K562 (cell line): ENCODE results near the gene PREX1. TPM values are rescaled to one million over a fixed set of nuclear protein-coding genes. Genes with fewer than 3 reads are reported as not detected.

Source experiments
- ATF1 ChIP-seq, 2 experiments: fragments of 450-650 bp in 1 of 2; IDR thresholded peaks; 2 replicates each; pipeline ENCODE4 v1.6.1; 2016; ENCODE audit warnings: missing compliant biosample characterization in 1 of 2, missing genetic modification characterization in 1 of 2
- CBX8 ChIP-seq: fragments of 200-600 bp; sonication (generic); IDR thresholded peaks from 2 replicates; pipeline ENCODE4 v1.6.1; 2012; ENCODE audit warnings: borderline replicate concordance, mixed run types, low read depth, mild to moderate bottlenecking, moderate library complexity, mixed read lengths, low read length, control low read depth, inconsistent platforms; ENCODE audit not compliant: poor library complexity, severe bottlenecking; ENCODE audit errors: extremely low read depth
- CHD4 ChIP-seq: fragments of 200-600 bp; sonication (generic); IDR thresholded peaks from 3 replicates; pipeline ENCODE4 v1.6.1; 2012; ENCODE audit warnings: low read depth, mild to moderate bottlenecking, mixed read lengths, low read length, inconsistent platforms; ENCODE audit not compliant: insufficient read depth, insufficient replicate concordance, poor library complexity, severe bottlenecking
- CXXC5 ChIP-seq: fragments of 250-450 bp; sonication (Bioruptor Pico); IDR thresholded peaks from 2 replicates; pipeline ENCODE4 v1.8.0; 2022; ENCODE audit warnings: inconsistent platforms, mild to moderate bottlenecking, moderate library complexity
- DMBX1 ChIP-seq: fragments of 250-450 bp; sonication (Bioruptor Pico); IDR thresholded peaks from 2 replicates; pipeline ENCODE4 v1.8.0; 2022; ENCODE audit warnings: inconsistent platforms, mild to moderate bottlenecking, moderate library complexity, borderline replicate concordance
- GABPB1 ChIP-seq: sonication (generic); formaldehyde crosslinking; IDR thresholded peaks from 2 replicates; pipeline ENCODE4 v1.8.0; 2022; ENCODE audit warnings: mild to moderate bottlenecking, missing genetic modification reagents
- GATAD2B ChIP-seq: fragments of 450-650 bp; IDR thresholded peaks from 2 replicates; pipeline ENCODE4 v1.6.1; 2017; ENCODE audit warnings: mild to moderate bottlenecking, borderline replicate concordance
- HNRNPK ChIP-seq: fragments of 200-400 bp; formaldehyde crosslinking; IDR thresholded peaks from one replicate; pipeline ENCODE4 v1.6.1; 2018; ENCODE audit warnings: mild to moderate bottlenecking, low read depth, low read length; ENCODE audit not compliant: poor library complexity, severe bottlenecking
- KDM2B ChIP-seq: fragments of 250-450 bp; sonication (Bioruptor Pico); IDR thresholded peaks from 2 replicates; pipeline ENCODE4 v1.8.0; 2021; ENCODE audit warnings: mild to moderate bottlenecking, moderate library complexity
- MAZ ChIP-seq, 2 experiments: fragments of 450-650 bp in 1 of 2; sonication (generic) in 1 of 2; formaldehyde crosslinking; IDR thresholded peaks in 1 of 2; conservative IDR thresholded peaks in 1 of 2; 2 replicates each; pipeline versions ENCODE4 v1.4.0 to v1.5.0; 2020; ENCODE audit warnings: mild to moderate bottlenecking in 1 of 2, missing genetic modification reagents in 1 of 2
- NFYB ChIP-seq: IDR thresholded peaks from 2 replicates; pipeline ENCODE4 v1.6.1; 2011; ENCODE audit warnings: mild to moderate bottlenecking, moderate library complexity; ENCODE audit not compliant: insufficient read length; ENCODE audit errors: extremely low read depth
- NR2C2 ChIP-seq, 2 experiments: fragments of 200-800 bp in 1 of 2; sonication (Bioruptor generic) in 1 of 2; sonication (generic) in 1 of 2; formaldehyde crosslinking in 1 of 2; IDR thresholded peaks; 2 replicates each; pipeline versions ENCODE4 v1.6.1 to v1.8.0; 2016 to 2022; ENCODE audit warnings: mild to moderate bottlenecking in 1 of 2, missing compliant biosample characterization in 1 of 2, missing genetic modification characterization in 1 of 2, missing genetic modification reagents in 1 of 2
- PHF20 ChIP-seq: fragments of 450-650 bp; IDR thresholded peaks from 2 replicates; pipeline ENCODE4 v1.6.1; 2018; ENCODE audit not compliant: partially characterized antibody
- PHF8 ChIP-seq: fragments of 200-600 bp; sonication (generic); IDR thresholded peaks from 2 replicates; pipeline ENCODE4 v1.6.1; 2012; ENCODE audit warnings: mixed run types, mild to moderate bottlenecking, inconsistent platforms, low read length, moderate library complexity, borderline replicate concordance
- RB1 ChIP-seq: fragments of 450-650 bp; IDR thresholded peaks from 2 replicates; pipeline ENCODE4 v1.6.1; 2017; ENCODE audit warnings: low read depth, mild to moderate bottlenecking
- SMAD4 ChIP-seq: fragments of 250-450 bp; sonication (Bioruptor Pico); conservative IDR thresholded peaks from 2 replicates; pipeline ENCODE4 v1.8.0; 2021; ENCODE audit warnings: inconsistent platforms, mild to moderate bottlenecking, moderate library complexity
- SMARCB1 ChIP-seq: IDR thresholded peaks from 2 replicates; pipeline ENCODE4 v1.6.1; 2011; ENCODE audit warnings: improper control_type of control experiment, low read depth; ENCODE audit not compliant: insufficient read length
- TGIF2 ChIP-seq: sonication (generic); formaldehyde crosslinking; IDR thresholded peaks from 2 replicates; pipeline ENCODE4 v1.8.1; 2022; ENCODE audit warnings: mild to moderate bottlenecking, missing genetic modification reagents, moderate library complexity
- ZBTB7A ChIP-seq: IDR thresholded peaks from 2 replicates; pipeline ENCODE4 v1.6.1; 2011; ENCODE audit warnings: low read depth, mild to moderate bottlenecking, low read length, moderate library complexity, borderline replicate concordance; ENCODE audit not compliant: control insufficient read depth
- ZNF740 ChIP-seq, 3 experiments: fragments of 200-800 bp in 1 of 3; sonication (Bioruptor generic) in 1 of 3; sonication (generic) in 1 of 3; formaldehyde crosslinking in 1 of 3; IDR thresholded peaks; 2 replicates each; pipeline versions ENCODE4 v1.6.1 to v1.8.0; 2016 to 2022; ENCODE audit warnings: mild to moderate bottlenecking in 2 of 3, missing compliant biosample characterization in 2 of 3, missing genetic modification characterization in 2 of 3, missing genetic modification reagents in 1 of 3
- polyA plus RNA-seq, 8 experiments: library from polyadenylated mRNA; depleted of rRNA in 4 of 8; stranded (reverse) in 5 of 8; unstranded in 3 of 8; fragments of >200 nt; fragmentation: Nextera tagmentation in 2 of 8; fragmentation: Illumina TruSeq in 1 of 8; extraction: Ambion mirVana in 2 of 8; extraction: Trizol in 1 of 8; gene quantifications; 2 replicates each; pipeline versions ENCODE4 v1.2.1 to v1.2.3, GENCODE V29; 2011 to 2014; ENCODE audit warnings: inconsistent platforms in 1 of 8, missing spikeins in 1 of 8
- total RNA-seq, 7 experiments: library from RNA; depleted of rRNA in 6 of 7; stranded (reverse); fragments of >200 nt in 6 of 7; fragmentation: Illumina TruSeq in 2 of 7; extraction: Trizol in 2 of 7; gene quantifications; 2 replicates each; pipeline versions ENCODE4 v1.2.1 to v1.2.3, GENCODE V29; 2011 to 2021; ENCODE audit warnings: low replicate concordance in 1 of 7
- TF ChIP-seq, protein P1 (sequence below): sonication (generic); formaldehyde crosslinking; IDR thresholded peaks from 2 replicates; pipeline ENCODE4 v1.9.0; 2022; ENCODE audit warnings: mild to moderate bottlenecking, missing genetic modification reagents
- TF ChIP-seq, protein P2 (sequence below): fragments of 200-800 bp; sonication (Bioruptor generic); IDR thresholded peaks from 2 replicates; pipeline ENCODE4 v1.6.1; 2017; ENCODE audit warnings: missing genetic modification characterization, missing compliant biosample characterization

Gene PREX1
- total and polyA plus RNA-seq, 9 of the 15 experiments (the other 6 are each of a cell fraction or from before 2014, with no cell fraction given), result 0.37 to 10.4 (median 4.8) TPM

DNA sequence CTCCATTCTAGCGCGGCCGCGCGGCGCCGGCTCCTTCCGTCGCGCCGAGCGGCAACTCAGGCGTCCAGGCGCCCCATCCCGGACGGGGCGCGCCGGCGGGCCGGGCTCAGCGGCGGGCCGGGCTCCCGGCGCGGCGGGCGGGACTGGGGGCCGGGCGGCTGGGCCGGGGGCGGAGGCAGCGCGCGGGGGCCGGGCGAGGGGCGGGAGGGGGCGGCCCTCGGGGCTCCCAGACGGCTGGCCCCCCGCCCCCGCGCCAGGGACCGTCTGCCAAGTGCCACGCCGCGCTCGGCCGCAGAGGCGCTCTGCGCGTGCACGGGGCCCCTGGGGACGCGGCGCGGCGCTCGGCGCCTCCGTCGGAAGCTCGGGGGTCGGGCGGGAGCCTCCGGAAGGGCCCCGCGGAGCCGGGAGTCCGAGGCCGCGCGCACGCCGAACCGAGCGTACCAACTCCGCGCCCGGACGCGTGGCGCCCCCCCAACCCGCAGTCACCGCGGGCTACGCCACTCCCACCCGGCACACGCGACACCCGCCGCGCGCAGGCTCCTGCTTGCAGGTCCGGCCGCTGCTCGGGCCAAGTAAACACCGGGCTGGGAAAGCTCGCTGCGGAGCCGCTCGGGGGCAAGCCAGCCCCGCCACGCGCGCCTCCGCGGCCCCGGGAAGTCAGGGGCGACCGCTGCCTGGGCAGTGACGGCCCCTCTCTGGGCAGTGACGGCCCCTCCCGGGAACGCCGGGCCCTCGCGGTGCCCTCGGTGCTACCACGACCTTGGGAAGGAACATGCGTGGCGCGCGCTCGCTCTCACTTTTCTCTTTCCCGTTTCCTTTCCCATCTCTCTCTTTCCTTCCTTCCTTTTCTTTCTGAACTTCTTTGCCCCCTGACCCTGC is at the start of gene PREX1 (continued):
- TF ChIP-seq ZNF740 (CRISPR knock-in tag; IDR thresholded peaks at IDR 0.05), result peak; percentile 95
- TF ChIP-seq ZNF740 (tag; IDR thresholded peaks at IDR 0.05), result peak in 1 of 2 experiments; percentile 70; a peak in 2 of 4 replicates
- TF ChIP-seq, protein P1, sequence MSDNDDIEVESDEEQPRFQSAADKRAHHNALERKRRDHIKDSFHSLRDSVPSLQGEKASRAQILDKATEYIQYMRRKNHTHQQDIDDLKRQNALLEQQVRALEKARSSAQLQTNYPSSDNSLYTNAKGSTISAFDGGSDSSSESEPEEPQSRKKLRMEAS (CRISPR knock-in tag), result peak; percentile 76
- TF ChIP-seq PHF20, result peak; percentile 18
- TF ChIP-seq TGIF2 (CRISPR knock-in tag), result 0 out of 2 replicates have a peak, but pooled peaks have one; percentile 21
- TF ChIP-seq GABPB1 (CRISPR knock-in tag), result peak; percentile 30; the same call in 1 of the 2 replicates
- peak; percentile 49; the same call in 1 of the 2 replicates for TF ChIP-seq RB1
- TF ChIP-seq, protein P2, sequence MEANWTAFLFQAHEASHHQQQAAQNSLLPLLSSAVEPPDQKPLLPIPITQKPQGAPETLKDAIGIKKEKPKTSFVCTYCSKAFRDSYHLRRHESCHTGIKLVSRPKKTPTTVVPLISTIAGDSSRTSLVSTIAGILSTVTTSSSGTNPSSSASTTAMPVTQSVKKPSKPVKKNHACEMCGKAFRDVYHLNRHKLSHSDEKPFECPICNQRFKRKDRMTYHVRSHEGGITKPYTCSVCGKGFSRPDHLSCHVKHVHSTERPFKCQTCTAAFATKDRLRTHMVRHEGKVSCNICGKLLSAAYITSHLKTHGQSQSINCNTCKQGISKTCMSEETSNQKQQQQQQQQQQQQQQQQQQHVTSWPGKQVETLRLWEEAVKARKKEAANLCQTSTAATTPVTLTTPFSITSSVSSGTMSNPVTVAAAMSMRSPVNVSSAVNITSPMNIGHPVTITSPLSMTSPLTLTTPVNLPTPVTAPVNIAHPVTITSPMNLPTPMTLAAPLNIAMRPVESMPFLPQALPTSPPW (CRISPR knock-in tag), result peak; percentile 76; the same call in 1 of the 2 replicates
- no peak for TF ChIP-seq NR2C2 (CRISPR knock-in tag; IDR thresholded peaks at IDR 0.05)
- peak; percentile 29; the same call in 1 of the 2 replicates for TF ChIP-seq NR2C2 (tag; IDR thresholded peaks at IDR 0.05)
- 0 out of 2 replicates have a peak, but pooled peaks have one; percentile 16 for TF ChIP-seq DMBX1 (CRISPR knock-in tag)
- peak; percentile 84 for TF ChIP-seq SMAD4 (CRISPR knock-in tag)
- peak; percentile 11 for TF ChIP-seq HNRNPK
- no peak for TF ChIP-seq SMARCB1
- peak; percentile 63; the same call in 1 of the 2 replicates for TF ChIP-seq PHF8
- TF ChIP-seq ZBTB7A, result peak; percentile 58; the same call in 1 of the 2 replicates
- TF ChIP-seq CXXC5 (CRISPR knock-in tag), result peak; percentile 92
- TF ChIP-seq GATAD2B, result peak; percentile 73
- TF ChIP-seq ATF1 (CRISPR knock-in tag; IDR thresholded peaks at IDR 0.05), result no peak
- TF ChIP-seq ATF1 (tag; IDR thresholded peaks at IDR 0.05), result peak; percentile 62
- TF ChIP-seq KDM2B (CRISPR knock-in tag), result peak; percentile 81
- TF ChIP-seq CHD4, result no peak
- TF ChIP-seq MAZ (CRISPR knock-in tag; conservative IDR thresholded peaks at IDR 0.05 in 1 of 2, IDR thresholded peaks at IDR 0.05 in 1 of 2), result peak; percentile 1 to 84; a peak in 2 of 4 replicates
- no peak for TF ChIP-seq CBX8
- no peak for TF ChIP-seq NFYB
